Liver (tissue), 3 donors: Measurements from ENCODE around the gene CXCL16.

ENCODE experiments used
- EGR1 ChIP-seq, 2 donors: IDR thresholded peaks; 2 replicates each; pipeline ENCODE4 v1.6.1; 2016 to 2018; ENCODE audit warnings: antibody characterized with exemption in 2 of 2, low read depth in 2 of 2
- HNF4G ChIP-seq: IDR thresholded peaks from 2 replicates; pipeline ENCODE4 v1.6.1; 2016; ENCODE audit warnings: antibody characterized with exemption
- JUND ChIP-seq, 2 donors: IDR thresholded peaks; 2 replicates each; pipeline ENCODE4 v1.6.1; 2016; ENCODE audit warnings: antibody characterized with exemption in 2 of 2
- RAD21 ChIP-seq, 2 donors: IDR thresholded peaks; 2 replicates each; pipeline ENCODE4 v1.6.1; 2016; ENCODE audit warnings: antibody characterized with exemption in 2 of 2, mild to moderate bottlenecking in 2 of 2
- SP1 ChIP-seq: IDR thresholded peaks from 2 replicates; pipeline ENCODE4 v1.6.1; 2018; ENCODE audit warnings: antibody characterized with exemption, mild to moderate bottlenecking
- TF ChIP-seq, protein P1 (sequence below): fragments of 150-350 bp; IDR thresholded peaks from 2 replicates; pipeline ENCODE4 v1.5.1; 2017; ENCODE audit warnings: improper control_type of control experiment, low read depth, low read length; ENCODE audit not compliant: missing input control
- TF ChIP-seq, protein P2 (sequence below): IDR thresholded peaks from 2 replicates; pipeline ENCODE4 v1.6.1; 2016; ENCODE audit warnings: antibody characterized with exemption
- TF ChIP-seq, protein P3 (sequence below): IDR thresholded peaks from 2 replicates; pipeline ENCODE4 v1.6.1; 2016; ENCODE audit warnings: antibody characterized with exemption, mild to moderate bottlenecking
- donor health status: healthy.
- donor health status: healthy.

DNA sequence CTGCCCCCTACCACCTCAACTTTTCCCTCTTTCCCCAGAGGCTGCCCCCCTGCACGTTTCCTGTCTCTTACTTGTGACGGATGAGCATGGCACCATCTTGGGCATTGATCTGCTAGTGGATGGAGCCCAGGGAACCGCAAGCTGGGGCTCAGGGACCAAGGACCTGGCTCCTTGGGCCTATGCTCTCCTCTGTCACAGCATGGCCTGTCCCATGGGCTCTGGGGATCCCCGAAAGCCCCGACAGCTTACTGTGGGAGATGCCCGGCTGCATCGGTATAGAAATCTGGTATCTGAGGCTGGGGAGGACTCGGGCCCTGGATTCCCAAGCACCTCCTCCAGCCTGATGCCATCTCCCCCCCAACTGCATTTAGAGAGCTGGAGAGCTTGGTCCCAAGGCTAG, 1.8 kb upstream of the CXCL16 start:
- TF ChIP-seq, protein P1, sequence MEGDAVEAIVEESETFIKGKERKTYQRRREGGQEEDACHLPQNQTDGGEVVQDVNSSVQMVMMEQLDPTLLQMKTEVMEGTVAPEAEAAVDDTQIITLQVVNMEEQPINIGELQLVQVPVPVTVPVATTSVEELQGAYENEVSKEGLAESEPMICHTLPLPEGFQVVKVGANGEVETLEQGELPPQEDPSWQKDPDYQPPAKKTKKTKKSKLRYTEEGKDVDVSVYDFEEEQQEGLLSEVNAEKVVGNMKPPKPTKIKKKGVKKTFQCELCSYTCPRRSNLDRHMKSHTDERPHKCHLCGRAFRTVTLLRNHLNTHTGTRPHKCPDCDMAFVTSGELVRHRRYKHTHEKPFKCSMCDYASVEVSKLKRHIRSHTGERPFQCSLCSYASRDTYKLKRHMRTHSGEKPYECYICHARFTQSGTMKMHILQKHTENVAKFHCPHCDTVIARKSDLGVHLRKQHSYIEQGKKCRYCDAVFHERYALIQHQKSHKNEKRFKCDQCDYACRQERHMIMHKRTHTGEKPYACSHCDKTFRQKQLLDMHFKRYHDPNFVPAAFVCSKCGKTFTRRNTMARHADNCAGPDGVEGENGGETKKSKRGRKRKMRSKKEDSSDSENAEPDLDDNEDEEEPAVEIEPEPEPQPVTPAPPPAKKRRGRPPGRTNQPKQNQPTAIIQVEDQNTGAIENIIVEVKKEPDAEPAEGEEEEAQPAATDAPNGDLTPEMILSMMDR = no peak
- TF ChIP-seq JUND (IDR thresholded peaks at IDR 0.05) = no peak
- no peak for TF ChIP-seq HNF4G
- no peak for TF ChIP-seq SP1
- TF ChIP-seq, protein P2, sequence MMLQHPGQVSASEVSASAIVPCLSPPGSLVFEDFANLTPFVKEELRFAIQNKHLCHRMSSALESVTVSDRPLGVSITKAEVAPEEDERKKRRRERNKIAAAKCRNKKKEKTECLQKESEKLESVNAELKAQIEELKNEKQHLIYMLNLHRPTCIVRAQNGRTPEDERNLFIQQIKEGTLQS = no peak
- TF ChIP-seq, protein P3, sequence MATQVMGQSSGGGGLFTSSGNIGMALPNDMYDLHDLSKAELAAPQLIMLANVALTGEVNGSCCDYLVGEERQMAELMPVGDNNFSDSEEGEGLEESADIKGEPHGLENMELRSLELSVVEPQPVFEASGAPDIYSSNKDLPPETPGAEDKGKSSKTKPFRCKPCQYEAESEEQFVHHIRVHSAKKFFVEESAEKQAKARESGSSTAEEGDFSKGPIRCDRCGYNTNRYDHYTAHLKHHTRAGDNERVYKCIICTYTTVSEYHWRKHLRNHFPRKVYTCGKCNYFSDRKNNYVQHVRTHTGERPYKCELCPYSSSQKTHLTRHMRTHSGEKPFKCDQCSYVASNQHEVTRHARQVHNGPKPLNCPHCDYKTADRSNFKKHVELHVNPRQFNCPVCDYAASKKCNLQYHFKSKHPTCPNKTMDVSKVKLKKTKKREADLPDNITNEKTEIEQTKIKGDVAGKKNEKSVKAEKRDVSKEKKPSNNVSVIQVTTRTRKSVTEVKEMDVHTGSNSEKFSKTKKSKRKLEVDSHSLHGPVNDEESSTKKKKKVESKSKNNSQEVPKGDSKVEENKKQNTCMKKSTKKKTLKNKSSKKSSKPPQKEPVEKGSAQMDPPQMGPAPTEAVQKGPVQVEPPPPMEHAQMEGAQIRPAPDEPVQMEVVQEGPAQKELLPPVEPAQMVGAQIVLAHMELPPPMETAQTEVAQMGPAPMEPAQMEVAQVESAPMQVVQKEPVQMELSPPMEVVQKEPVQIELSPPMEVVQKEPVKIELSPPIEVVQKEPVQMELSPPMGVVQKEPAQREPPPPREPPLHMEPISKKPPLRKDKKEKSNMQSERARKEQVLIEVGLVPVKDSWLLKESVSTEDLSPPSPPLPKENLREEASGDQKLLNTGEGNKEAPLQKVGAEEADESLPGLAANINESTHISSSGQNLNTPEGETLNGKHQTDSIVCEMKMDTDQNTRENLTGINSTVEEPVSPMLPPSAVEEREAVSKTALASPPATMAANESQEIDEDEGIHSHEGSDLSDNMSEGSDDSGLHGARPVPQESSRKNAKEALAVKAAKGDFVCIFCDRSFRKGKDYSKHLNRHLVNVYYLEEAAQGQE = no peak
- TF ChIP-seq EGR1 (IDR thresholded peaks at IDR 0.05; ENCODE audit: low read depth in 2 of 2) = no peak
- TF ChIP-seq RAD21 (IDR thresholded peaks at IDR 0.05) = no peak
